ENCODE measurements around the gene SULT1A4. TPM values are rescaled to one million over a fixed set of nuclear protein-coding genes. Genes with fewer than 3 reads are reported as not detected.
"Not testable (repeated sequence)": the region's sequence is repeated elsewhere in the genome, so short reads cannot be mapped to it uniquely, and the experiment has no call there.

SULT1A4 gene
- 1 to 10 TPM; 2.1 to 5.2 TPM for total RNA-seq

GRCh38 chr16:29459706-29460646, at the start of gene SULT1A4:
TSS of gene SULT1A4 (plus strand) at chr16:29459913. CDS start at chr16:29461386, 1,473 bp downstream.
- not testable (repeated sequence) for H3K4me3 Mint-ChIP-seq; H3K4me1 Mint-ChIP-seq (ENCODE audit: low read depth in 2 of 2); H3K36me3 Mint-ChIP-seq; H3K27ac Mint-ChIP-seq; H3K9me3 Mint-ChIP-seq; ATAC-seq; H3K27me3 Mint-ChIP-seq; DNase-seq (ENCODE audit: low spot score)

GRCh38 chr16:29423587-29423986, 36.1 kb upstream of the SULT1A4 start:
- not testable (repeated sequence) for H3K27ac Mint-ChIP-seq, H3K9me3 Mint-ChIP-seq, H3K27me3 Mint-ChIP-seq

DNA sequence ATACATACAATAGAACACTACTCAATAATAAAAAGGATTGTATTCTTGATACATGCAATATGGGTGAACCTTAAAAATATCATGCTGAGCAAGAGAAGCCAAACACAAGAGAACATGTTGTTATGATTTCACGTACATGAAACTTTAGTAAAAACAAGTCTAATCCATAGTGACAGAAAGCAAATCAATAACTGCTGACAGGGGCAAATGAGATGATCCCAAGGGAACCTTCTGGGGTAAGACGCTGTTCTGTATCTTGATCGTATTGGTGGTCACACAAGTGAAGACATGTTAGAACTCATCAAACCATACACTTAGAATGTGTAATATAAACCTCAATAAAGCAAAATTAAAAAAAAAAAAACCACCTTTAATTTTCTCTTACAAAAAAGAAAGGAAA, 34.3 kb upstream of the SULT1A4 start:
- not testable (repeated sequence) for H3K4me1 Mint-ChIP-seq (ENCODE audit: low read depth in 2 of 2); H3K27me3 Mint-ChIP-seq; H3K36me3 Mint-ChIP-seq; H3K27ac Mint-ChIP-seq; H3K9me3 Mint-ChIP-seq; DNase-seq (ENCODE audit: low spot score); H3K4me3 Mint-ChIP-seq; ATAC-seq

More at GRCh38 chr16:29423587-29423986, 36.1 kb upstream of the SULT1A4 start:
- DNase-seq (ENCODE audit: low spot score); H3K4me3 Mint-ChIP-seq; ATAC-seq; H3K36me3 Mint-ChIP-seq; H3K4me1 Mint-ChIP-seq (ENCODE audit: low read depth in 2 of 2): not testable (repeated sequence)

DNA sequence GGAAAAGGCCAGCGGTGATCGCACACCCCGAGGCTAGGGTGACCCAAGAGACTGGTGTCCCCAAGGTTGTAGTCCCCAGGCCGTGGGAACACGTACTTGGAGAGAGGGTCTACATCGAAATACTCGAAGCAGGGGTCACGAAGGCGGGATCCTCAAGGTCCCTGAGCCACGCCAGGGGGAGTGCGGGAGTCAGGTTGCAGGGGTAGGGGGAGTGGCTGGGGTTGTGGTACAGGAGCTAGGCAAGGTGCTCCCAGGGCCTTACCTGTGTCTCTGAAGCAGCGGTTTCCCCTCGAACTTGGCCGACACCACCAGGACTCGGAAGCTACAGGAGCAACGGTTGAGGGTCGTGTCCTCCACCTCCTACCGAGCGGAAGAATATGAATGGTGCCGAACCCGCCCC, 6.0 kb upstream of the SULT1A4 start:
- not testable (repeated sequence) for H3K9me3 Mint-ChIP-seq; H3K36me3 Mint-ChIP-seq; H3K4me1 Mint-ChIP-seq (ENCODE audit: low read depth in 2 of 2); H3K27ac Mint-ChIP-seq; DNase-seq (ENCODE audit: low spot score); H3K27me3 Mint-ChIP-seq; H3K4me3 Mint-ChIP-seq
- peak; percentile 1 to 6 for ATAC-seq

DNA sequence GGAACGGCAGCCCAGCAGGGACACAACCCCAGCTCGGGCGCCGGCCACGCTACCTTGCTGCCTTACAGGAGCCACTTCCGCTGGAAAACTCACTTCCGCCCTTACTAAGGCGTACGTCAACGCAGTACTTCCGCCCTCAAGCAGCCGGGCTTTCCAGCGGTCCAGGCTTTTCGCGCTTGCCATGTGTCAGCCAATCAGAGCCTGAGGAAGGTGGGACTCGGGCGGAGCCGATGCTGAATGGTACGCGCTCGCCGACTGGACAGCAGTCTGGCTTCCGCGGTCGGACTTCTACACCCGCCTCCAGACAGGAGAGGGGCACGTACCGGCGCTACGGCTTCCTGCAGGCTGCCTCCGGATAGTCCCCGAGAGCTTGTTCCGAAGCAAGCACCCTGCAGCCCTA, 5.4 kb upstream of the SULT1A4 start, which contains the start of the genes BOLA2 and SLX1B:
TSS of gene BOLA2 (minus strand) at position 83 of the 400 bp plus-strand sequence. CDS start 98 bp downstream, outside the sequence.
TSS of gene SLX1B (plus strand) at position 265 of the 400 bp plus-strand sequence.
- not testable (repeated sequence) for H3K4me3 Mint-ChIP-seq; H3K27me3 Mint-ChIP-seq; DNase-seq (ENCODE audit: low spot score); H3K4me1 Mint-ChIP-seq (ENCODE audit: low read depth in 2 of 2); H3K27ac Mint-ChIP-seq; H3K36me3 Mint-ChIP-seq; H3K9me3 Mint-ChIP-seq
- ATAC-seq, result peak; percentile 94 to 95

GRCh38 chr16:29454828-29455227, 4.9 kb upstream of the SULT1A4 start:
- H3K9me3 Mint-ChIP-seq; H3K27me3 Mint-ChIP-seq; H3K27ac Mint-ChIP-seq; H3K4me3 Mint-ChIP-seq; H3K4me1 Mint-ChIP-seq (ENCODE audit: low read depth in 2 of 2); DNase-seq (ENCODE audit: low spot score); H3K36me3 Mint-ChIP-seq: not testable (repeated sequence)
- peak; percentile 88 to 91 for ATAC-seq

DNA sequence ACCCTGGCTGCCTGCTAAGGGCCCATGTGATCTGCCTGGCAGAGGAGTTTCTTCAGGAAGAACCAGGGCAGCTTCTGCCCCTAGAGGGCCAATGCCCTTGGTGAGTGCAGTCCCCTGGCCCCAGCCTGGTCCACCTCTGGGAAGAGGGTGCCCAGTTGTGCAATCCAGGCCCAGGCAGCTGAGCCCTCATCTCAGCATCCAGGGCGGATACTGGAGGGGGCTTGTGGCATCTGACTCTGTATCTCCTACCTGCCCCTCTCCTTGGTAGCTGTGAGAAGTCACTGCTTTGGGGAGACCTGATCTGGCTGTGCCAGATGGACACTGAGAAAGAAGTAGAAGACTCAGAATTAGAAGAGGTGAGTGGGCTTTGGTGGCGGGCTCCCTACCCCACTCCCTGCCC, 2.1 kb upstream of the SULT1A4 start:
- not testable (repeated sequence) for H3K9me3 Mint-ChIP-seq; ATAC-seq; H3K27ac Mint-ChIP-seq; H3K27me3 Mint-ChIP-seq; H3K4me1 Mint-ChIP-seq (ENCODE audit: low read depth in 2 of 2); H3K36me3 Mint-ChIP-seq; DNase-seq (ENCODE audit: low spot score); H3K4me3 Mint-ChIP-seq

DNA sequence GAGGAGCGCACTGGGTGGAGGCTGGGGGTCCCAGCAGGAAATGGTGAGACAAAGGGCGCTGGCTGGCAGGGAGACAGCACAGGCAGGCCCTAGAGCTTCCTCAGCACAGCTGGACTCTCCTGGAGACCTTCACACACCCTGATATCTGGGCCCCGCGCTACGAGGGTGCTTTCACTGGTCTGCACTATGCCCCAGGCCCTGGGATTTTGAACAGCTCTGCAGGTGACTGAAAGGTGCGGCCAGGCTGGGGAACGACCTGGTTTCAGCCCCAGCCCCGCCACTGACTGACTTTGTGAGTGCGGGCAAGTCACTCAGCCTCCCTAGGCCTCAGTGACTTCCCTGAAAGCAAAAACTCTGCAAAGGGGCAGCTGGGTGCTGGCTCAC, 926 bp downstream of the SULT1A4 start:
- ATAC-seq; H3K4me1 Mint-ChIP-seq (ENCODE audit: low read depth in 2 of 2); H3K27ac Mint-ChIP-seq; H3K36me3 Mint-ChIP-seq; H3K4me3 Mint-ChIP-seq; H3K9me3 Mint-ChIP-seq; H3K27me3 Mint-ChIP-seq; DNase-seq (ENCODE audit: low spot score): not testable (repeated sequence)

DNA sequence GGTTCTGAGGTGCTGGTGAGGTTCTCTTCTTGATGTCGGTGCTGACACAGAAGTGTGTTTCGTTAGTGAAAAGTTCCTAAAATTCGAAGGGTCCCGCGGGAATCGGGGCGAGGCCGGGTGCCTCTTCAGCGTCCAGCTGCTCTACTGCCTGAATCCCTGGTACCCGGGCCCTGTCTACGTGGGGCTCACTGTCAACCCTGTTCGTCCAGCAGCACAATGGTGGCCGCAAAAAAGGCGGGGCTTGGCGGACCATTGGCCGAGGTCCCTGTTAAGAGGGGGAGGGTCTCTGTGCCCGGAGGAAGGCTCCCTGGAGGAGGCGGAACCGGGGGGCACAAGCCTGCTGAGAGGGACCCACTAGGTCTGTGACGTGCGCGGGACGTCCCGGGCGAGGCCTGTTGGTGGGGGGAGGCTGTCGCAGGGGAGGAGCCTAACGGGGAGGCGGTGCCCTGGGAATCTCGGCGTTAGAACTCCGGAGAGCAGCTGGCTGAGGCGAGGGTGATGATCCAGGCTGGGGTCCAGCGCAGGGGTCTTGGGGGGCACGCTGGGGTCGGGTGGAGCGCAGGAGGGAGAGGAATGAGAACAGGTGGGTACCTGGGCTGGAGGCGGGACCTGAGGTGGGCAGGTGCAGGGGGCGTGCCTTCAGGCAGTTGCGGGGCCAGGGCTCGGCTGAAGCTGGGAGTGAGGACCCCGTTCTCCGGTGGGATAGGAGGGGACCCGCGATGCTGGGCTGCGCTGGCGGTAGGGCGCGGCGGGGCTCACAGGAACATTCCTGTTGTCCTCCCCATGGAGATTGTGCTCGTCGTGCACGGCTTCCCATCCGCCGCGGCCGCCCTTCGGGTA, 6.5 kb downstream of the SULT1A4 start:
- not testable (repeated sequence) for H3K27ac Mint-ChIP-seq; H3K4me3 Mint-ChIP-seq; H3K27me3 Mint-ChIP-seq; DNase-seq (ENCODE audit: low spot score); H3K4me1 Mint-ChIP-seq (ENCODE audit: low read depth in 2 of 2); H3K36me3 Mint-ChIP-seq; H3K9me3 Mint-ChIP-seq
- ATAC-seq, result peak; percentile 64 to 78

DNA sequence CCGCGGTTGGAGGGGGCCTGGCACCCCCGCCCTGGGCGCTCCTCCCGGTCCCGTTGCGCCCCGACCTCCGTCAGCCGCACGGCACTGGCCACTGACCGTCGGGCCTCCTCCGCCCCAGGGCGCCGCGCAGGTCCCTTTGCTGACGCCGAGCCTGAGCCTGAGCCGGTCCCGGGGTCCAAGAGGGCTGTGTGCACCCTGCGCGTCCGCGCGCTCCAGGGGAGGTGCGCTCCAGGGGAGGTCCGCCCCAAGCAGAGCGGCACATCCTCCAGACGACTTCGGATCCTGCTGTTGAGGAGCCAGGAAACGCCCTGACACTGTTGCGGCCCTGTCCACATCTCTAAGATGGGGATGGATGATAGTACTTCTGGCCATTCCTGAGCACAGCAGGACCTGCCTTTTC, 7.2 kb downstream of the SULT1A4 start:
- ATAC-seq, result peak; percentile 60 to 61
- not testable (repeated sequence) for DNase-seq (ENCODE audit: low spot score); H3K4me3 Mint-ChIP-seq; H3K36me3 Mint-ChIP-seq; H3K4me1 Mint-ChIP-seq (ENCODE audit: low read depth in 2 of 2); H3K9me3 Mint-ChIP-seq; H3K27ac Mint-ChIP-seq; H3K27me3 Mint-ChIP-seq

- H3K4me3 Mint-ChIP-seq; H3K36me3 Mint-ChIP-seq; ATAC-seq; H3K27ac Mint-ChIP-seq; H3K4me1 Mint-ChIP-seq (ENCODE audit: low read depth in 2 of 2); H3K9me3 Mint-ChIP-seq; H3K27me3 Mint-ChIP-seq; DNase-seq (ENCODE audit: low spot score): not testable (repeated sequence)
Observed at GRCh38 chr16:29467654-29468366, 8.1 kb downstream of the SULT1A4 start.

GRCh38 chr16:29469660-29470059, 9.9 kb downstream of the SULT1A4 start:
- ATAC-seq, result peak; percentile 41 to 59

DNA sequence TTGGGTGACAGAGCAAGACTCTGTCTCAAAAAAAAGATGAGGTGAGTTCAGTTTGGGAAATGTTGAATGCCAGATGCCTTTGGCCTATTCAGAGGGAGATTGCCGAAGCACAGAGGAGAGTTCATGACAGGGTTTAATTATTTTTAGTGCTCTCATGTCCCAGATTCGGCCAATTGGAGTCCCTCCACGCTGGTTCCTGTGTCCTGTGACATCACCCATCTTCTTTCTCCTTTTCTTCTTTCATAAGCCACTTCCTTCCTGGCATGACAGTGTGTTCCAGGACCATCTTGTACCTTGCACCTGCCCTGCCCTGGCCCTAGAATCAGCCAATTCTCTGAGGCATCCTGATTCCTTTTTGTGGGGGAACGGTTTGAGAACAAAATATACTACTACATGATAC, 12.4 kb downstream of the SULT1A4 start:
- peak in 1 of 2 donors; percentile 58 for ATAC-seq
- not testable (repeated sequence) for H3K4me3 Mint-ChIP-seq; H3K9me3 Mint-ChIP-seq; H3K27ac Mint-ChIP-seq; H3K36me3 Mint-ChIP-seq; H3K4me1 Mint-ChIP-seq (ENCODE audit: low read depth in 2 of 2); H3K27me3 Mint-ChIP-seq; DNase-seq (ENCODE audit: low spot score)

More at GRCh38 chr16:29469660-29470059, 9.9 kb downstream of the SULT1A4 start:
- H3K36me3 Mint-ChIP-seq; H3K4me1 Mint-ChIP-seq (ENCODE audit: low read depth in 2 of 2); H3K9me3 Mint-ChIP-seq; H3K27ac Mint-ChIP-seq; H3K27me3 Mint-ChIP-seq: not testable (repeated sequence)
- peak overlapping the region; percentile 49 for H3K4me3 Mint-ChIP-seq
- peak; percentile 62 for DNase-seq (ENCODE audit: low spot score)

All from natural killer cell treated with Interleukin-12 subunit alpha and Interleukin-12 subunit beta and Interleukin-15 and Interleukin-18, amount 100 ng/mL, for 72 hours (primary cell).